GM19467 (cell line): ENCODE results near the gene IDH3G.

ENCODE experiments used
- ATAC-seq: cut with Tn5 transposase; IDR thresholded peaks from one replicate; pipeline ENCODE4 v1.9.1; 2021; ENCODE audit warnings: mild to moderate bottlenecking, moderate library complexity; ENCODE audit not compliant: unreplicated experiment

Gene IDH3G

DNA sequence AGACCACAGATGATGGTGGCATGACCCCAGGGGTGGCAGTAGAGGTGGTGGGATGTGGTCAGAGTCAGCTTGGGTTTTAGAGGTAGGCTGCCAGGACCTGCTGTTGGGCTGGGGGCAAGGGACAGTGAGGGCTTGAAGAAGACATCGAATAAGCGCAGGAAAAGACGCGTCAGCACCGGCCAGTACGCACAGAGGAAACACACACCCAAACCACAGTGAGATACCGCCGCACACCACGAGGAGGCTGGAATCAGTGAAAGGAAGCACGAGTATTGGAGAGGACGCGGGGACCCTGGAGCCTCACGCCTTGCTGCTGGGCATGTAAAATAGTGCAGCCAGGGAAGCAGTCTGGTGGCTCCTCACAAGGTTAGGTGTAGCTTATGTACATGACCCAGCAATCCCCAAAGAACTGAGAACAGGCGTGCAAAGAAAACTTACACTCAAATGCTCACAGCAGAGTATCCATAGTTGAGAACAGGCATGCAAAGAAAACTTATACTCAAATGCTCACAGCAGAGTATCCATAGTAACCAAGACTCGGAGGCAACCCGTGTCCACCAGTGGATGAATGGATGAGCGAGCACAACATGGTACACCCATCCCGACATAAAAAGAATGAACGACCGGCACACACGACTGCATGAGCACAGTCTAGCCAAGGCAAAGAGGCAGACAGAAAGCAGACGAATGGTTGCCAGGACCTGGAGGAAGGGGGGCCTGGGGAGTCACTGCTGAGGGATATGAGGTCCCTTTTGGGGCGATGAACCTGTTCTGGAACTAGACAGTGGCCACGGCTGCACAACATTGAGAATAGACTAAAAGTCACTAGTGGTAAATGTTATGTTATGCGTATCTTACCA is 22.9 kb upstream of the IDH3G start:
- ATAC-seq = no peak

DNA sequence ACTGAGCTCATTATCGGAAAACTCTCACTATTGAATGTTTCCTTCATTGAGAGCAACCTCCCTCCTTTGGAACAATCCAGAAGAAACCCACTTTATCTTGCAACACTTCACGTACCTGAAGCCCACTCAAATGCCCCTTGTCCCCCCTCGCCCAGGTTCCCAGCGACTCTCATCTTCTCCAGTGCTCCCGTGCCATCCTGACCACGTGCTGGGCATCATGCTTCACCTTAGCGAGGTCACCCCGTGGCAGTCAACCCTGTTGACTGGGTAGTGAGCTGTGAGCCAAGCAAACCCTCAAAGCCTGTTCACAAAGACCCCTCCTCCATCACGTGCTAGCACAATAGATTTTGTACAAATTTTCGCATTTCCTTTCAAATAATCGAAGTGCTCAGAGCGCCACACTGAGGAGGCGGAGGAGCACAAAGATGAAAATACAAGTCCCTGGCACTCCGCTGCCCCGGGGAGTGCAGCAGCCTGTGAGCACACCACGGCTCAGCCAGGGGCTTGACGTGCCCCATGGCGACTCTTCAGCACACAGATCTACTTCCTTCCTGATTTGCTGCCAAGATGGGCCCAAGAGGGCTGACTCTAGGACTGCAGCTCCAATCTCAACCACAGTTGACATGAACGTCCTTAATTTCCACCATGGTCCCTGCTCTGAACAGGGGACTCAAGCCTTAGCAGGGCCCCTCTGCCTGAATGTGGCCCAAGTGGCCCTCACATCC is 20.6 kb upstream of the IDH3G start:
- no peak for ATAC-seq

DNA sequence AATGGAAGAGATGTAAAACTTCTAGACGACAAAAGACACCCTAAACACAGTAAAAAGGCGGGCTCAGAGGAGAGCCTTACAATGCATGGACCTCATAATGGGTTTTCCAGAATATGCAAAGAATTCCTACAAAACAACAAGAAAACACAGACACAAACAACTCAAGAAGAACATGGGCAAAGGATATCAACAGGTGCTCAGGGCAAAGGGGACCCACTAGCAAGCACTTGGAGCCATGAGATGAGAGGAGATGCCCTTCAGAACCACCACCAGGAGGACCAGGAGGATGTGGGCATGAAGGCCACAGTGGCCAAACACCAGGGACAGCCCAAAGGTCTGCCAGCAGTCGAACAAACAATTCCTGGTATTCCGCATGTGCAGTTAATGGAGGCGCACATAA is 19.0 kb upstream of the IDH3G start:
- ATAC-seq = no peak

DNA sequence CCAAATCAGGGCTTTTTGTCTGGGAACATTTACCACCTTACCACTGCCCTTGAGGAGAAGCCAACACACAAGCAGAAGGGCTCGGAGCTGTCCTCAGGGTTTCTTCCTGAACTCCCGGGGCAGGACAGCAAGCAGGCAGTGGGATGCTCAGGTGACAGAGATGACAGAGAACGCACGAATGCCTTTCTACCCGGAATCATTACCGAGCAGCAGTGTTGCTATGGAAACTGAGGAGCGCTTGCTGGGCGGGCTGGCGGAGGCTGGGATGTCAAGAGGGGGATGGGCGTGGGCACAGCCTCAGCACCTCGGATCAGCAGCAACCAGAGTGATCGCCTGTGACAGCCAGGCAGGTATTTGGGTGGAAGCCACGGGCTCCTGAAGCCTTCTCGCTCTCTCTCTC is 18.0 kb upstream of the IDH3G start:
- ATAC-seq = no peak

DNA sequence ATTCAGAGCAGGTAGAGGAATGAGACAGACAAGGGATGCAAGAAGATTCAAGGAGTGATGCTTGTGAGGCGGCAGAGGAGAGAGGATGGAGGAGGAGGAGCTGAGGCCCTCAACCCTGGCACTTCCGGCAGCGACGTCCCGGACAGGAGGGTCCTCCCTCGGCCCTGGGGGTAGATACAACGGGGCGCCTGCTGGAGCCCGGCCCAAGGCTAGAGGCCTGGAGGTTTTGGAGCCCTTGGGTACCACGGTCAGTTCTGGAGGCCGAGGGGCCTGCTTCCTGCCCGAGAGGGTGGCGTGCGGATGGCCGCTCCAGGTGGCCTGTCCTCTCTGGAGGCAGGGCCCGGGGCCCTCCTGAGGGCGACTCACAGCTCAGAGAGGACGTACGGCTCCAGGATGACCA is 13.8 kb upstream of the IDH3G start:
- no peak for ATAC-seq

DNA sequence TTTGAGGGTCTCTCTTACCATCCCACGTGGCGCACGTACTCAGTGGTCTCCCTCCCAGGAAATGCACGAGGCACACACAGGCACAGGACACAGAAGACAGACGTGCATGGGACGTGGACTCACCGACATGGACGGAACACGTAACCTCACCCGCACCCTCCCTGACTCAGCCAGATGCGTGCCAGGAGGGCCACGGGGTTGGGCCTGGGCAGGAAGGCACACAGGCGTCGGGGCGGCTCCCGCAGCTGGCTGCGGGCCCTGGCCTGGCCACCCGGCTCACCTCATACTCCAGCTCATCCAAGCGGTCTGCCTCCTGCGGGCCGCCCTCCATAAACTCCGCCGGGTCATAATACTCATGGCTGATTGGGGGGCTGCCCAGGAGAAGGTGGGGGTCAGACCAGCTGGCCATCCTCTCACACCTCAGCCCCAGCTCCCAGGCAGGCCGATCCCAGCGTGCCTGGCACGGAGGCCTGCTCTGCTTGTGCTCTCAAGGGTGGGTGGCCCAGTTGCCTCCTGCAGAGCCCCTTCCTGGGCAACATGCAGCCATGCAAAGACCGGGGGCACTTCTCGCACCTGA is 12.9 kb upstream of the IDH3G start:
- no peak for ATAC-seq

DNA sequence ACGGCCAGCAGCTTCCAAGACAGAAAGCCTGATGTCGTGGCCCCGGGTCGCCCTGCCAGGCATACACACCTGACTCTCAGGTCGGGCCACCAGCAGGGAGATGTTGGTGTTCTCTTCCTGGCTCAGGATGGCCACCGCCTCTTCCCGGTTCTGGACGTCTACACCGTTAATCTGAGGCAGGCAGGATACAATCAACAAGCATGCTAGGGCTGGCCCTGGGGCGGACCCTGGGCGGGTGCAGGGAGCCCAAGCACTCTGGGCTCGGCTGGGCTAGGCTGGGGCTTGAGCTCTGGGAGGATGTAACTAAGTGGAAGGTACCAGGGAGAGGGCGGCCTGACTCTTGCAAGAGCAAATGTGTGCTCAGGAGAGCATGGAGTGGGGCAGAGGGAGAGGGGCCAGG is 11.3 kb upstream of the IDH3G start:
- ATAC-seq = no peak

DNA sequence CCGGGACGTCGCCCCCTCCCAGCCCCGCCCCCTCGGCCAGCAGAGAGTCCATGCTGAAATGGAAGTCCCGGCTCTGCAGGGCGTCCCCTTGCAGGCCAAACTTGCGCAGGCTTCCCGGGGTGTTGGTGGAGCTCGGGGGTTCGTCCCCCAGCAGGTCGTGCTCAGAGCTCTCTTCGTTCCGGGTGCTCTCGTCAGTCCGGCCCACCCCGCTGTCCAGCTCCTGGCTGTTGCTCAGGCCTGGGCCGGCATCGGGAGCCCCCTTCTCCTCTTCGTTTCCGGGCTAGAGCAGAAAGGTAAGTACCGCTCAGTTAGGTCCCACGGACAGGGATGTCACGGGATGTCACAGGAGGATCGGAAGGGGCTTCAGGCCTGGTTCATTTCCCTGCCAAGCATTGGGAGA is 10.4 kb upstream of the IDH3G start:
- ATAC-seq = no peak

DNA sequence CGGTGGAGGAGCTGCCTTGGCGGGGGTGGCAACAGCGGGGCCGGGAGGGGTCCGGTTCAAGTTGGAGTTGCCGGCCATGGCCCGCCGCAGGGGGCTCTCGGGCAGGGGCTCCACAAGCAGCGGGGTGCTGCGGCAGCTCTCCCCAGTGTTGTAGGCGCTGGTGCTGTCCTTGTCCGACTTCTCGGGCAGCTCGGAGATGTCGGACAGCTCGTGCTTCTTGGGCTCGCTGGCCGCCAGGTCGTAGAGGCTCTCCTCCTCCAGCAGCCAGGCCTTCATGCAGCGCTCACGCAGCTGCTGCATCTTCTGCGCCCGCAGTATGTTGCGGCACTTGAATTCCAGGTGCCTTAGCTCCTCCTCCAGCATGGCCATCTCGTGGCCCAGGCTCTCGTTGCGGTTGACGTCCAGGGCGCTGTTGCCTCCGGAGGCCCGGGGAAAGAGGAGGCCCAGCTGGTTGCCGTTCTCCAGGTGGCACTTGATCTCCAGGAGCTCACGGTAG is 10.0 kb upstream of the IDH3G start:
- ATAC-seq = no peak

DNA sequence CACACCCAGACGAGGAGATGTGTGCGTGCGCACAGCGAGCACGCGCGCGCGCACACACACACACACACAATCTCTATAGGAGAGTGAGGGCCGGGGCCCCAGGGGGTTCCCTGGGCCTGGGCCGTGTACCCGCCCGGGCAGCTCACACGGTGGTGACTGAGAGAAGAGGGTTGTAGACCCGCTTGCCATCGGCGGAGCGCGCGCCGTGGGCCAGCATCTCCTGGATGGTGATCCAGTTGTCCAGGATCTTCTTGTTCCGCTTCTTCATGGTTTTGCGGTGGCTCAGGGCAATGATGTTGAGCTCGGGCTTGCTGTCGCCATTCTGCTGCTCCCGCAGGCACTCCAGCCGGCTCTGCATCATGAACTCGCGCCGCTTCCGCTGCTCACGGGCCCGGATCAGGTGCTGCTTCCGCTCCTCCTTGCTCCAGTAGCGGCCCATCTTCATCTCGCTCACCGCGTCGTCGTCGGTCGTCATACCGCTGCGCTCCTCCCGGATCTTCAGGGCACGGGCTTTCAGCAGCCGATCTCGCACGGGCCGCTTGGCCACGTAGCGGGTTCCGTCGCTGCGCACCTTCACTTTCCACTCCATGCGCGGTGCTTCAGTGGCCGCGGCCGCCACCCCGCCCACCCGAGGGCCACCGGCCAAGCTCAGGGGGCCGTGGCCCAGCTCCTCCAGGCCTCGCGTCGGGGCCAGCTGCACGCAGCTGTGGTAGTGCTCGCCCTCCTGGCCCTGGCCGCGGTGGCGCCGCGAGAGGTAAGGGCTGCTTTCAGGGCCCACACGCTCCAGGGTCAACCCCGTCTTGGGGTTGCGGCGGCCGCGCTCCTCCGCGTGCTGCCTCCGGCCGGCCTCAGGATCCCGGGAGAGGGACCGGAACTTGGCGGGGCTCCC is 9.3 kb upstream of the IDH3G start:
- no peak for ATAC-seq

DNA sequence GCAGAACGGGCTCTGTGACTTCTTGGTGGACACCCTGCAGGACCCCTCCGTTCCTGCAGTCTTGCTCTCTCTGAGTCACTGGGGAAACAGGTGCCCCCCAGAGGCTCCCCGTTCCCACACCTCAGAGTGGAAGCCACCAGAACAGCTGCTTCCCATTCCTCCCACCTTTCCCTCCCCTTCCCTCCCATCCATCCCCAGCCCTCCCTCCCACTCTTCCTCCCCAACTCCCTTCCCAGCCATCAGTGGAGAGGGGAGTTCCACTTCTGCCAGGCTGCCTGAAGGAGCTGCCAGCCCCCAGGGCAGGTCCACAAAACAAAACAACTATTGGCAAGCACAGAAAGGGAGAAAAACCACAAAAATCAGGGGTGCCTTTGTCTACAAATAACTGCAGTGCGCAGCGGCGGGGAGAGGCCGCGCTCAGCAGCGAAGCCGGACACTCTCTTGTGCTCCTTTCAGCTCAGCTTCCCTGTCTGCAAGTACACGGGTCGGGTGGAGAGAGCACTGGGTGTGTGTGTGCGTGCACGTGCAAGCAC is 8.4 kb upstream of the IDH3G start:
- no peak for ATAC-seq

DNA sequence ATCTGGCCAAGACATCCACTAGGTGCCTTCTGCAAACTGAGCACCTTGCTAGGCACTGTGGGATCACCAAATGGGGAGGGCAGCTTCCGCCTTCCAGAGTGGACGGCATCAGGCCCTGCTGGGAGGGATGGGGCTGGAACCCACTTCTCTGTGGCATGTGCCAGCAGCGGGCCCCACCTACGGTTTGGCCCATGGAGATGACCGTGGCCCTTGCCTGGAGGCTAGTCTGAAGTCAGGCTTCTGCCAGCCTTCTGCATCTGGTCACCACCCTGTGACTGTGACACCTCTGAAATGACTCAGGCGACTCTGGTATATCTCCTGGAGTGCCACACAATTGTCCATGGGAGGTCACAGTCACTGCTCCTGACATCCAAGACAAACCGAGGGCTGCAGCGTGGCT is 7.5 kb upstream of the IDH3G start:
- ATAC-seq = no peak

DNA sequence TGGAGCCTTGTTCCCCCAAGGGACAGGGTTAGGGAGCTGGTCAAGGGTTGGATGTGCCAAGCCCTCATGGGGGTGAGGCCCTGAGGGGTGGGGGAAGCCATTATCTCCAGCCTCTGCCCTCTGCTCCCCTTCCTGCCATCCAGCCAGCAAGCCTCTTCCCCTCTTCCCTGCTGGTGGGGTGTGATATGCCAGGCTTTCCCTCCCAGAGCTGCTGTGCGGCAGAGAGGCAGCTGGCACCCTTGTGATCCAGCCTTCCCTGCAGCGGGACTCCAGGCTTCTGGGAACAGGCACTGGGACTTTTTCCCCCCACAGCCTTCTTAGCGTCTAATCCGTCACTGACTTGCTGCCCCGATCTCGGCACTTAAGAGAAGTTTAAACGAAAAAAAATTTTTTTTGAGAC is 6.6 kb upstream of the IDH3G start:
- ATAC-seq = no peak

DNA sequence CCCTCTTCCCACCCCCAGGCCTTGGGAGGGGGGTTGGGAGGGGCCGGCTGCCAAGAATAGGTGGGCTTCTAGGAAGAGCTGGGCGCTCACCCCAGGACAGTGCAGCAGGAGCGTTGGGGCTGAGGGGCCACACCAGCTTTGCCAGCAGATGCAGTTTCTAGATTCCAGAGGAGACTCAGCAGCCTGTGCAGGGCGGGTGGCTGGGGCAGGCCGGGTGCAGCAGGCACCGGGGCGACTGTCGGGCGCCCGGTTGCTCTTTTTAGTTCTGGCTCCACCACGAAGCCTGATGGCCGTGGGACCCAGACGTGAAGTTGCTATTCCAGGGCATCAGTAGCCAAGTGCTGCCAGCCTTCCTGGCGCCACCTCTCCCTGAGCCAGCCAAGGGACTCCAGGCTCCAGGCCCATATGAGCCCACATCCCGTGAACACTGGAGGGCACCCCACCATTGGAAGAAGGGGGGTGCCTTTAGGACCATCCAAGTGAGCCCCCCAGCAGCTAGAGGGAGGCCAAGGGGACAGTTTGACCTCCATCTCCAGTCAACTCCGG is 6.1 kb upstream of the IDH3G start:
- ATAC-seq = no peak

DNA sequence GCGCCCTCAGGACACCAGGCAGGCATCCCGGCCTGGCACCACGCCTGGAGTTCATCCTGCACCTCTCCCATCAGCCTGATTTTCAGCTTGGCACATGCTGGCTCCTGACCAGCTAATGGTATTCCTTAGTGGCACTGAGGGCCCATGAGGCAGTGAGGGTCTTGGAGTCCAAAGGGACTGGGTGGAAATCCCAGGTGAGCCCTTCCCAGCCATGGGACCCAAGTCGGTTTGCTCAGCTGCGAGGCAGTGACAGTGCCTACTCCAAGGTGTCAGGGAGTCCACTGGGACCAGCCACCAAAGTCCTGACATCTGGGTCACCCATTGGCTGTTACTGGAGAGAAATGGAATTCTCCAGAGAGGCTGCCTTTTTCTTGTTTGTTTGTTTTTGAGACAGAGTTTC is 5.2 kb upstream of the IDH3G start:
- no peak for ATAC-seq

DNA sequence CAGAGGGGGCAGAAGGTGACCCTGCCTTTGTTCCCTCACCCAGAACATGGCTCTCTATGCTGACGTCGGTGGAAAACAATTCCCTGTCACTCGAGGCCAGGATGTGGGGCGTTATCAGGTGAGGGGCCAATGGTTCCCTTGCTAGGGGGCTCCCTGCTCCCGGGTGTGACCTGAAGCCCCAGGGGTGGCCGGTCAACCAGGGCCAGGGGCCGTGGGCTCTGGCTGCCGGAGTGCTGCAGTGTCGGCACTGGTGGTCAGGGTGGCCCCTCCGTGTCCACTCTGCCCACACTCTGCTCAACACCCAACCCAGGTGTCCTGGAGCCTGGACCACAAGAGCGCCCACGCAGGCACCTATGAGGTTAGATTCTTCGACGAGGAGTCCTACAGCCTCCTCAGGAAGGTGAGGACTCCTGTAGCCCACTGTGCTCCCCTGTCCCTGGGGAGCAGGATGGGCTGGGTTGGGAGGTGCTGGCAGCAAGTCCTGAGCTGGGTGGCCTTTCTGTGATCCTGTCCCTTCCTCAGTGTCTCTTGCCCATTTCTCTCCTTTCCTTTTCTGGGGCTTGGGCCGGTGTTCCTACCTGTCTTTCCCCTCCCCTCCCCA is 3.3 kb upstream of the IDH3G start:
- no peak for ATAC-seq

DNA sequence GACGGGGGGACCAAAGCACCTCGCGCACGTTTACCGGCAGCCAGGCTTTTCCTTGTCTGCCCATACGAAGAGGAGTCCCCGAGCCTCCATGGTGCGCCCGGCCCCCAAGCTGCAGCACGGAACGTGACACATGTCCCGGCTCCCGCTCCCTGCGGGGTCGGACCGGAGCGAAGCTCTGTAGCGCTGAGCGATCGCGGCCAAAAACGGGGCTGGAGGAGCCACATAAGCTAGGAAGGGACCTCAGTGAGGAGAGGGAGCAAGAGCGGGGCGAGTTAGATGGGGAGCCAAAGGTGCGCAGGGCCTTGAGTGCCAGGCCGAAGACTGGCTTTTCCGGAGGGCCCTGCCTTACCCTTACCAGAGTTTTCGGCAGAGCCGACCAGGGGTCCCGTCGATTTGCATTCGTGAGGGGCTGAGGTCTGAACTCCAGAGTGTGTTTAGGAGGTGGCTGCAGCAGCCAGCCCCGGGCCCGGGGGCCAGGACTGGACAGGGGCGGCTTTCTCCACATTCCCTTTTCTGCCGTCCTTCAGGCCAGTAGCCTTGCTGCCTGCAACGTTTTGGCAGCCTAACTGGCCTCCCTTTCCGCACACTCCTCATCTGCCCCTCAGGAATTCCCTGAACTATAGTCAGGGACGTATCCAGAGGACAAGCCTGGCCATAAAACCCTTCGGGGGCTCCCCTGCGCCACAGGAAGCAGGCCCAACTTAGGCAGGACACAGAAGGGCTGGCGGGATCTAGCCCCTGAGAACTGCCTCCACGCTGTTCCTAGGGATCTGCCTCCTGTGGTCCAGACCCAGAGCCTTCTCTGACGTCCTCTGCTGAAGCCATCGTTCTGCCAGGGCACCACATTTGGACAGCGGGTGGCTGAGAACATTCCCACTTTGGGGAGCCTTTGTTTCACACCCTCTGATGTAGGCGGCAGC is 982 bp upstream of the IDH3G start:
- no peak for ATAC-seq

DNA sequence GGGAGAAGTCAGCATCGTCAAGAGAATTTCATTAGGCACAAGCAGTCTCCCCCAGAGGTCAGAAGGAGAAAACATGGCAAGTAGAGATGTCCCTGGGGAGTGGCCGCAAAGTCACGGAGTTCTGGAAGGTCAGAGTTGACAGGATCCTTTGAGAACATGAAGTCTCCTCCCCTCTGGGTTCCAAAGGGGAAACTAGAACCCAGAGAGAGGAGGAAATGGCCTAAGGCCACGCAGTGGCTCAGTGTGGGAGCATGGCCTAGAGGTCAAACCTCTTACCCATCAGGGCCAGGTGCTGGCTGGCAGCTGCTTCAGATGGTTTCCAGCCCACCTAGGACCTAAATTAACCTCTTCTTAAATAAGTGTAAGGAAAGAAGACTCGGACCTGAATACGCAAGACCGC is 884 bp downstream of the IDH3G start:
- ATAC-seq = no peak

DNA sequence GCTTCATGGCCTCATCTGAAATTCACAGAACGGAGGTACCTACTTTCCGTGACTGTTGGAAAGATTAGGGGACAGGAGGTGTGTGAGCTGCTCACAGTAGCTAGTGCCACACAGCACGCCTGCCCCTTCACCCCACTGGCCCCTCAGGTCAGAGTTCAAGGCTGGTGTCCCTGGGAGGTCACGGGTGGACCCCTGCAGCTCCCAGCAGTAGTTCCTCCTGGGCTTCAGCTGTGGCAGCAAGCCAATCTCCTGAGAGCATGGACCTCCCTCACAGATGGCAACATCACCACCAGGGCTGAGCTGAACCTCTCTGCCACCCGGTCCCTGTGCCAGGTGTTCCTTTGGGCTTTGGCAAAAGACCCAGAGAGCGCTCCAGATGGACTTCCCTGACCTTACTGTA is 1.8 kb downstream of the IDH3G start:
- ATAC-seq = no peak
